OCI-LY1 (cell line): ENCODE data around the gene KPNA3.

Source experiments
- H2AFZ ChIP-seq: fragments of 200-600 bp; sonication (generic), shearing (Covaris generic); 2 replicates; pipeline ENCODE4 v1.6.0; 2014; ENCODE audit warnings: antibody characterized with exemption, mild to moderate bottlenecking, low read length
- H3F3A ChIP-seq: fragments of 200-600 bp; sonication (generic), shearing (Covaris generic); 2 replicates; pipeline ENCODE4 v1.6.0; 2014; ENCODE audit warnings: mild to moderate bottlenecking, antibody characterized with exemption, low read length, moderate library complexity; ENCODE audit not compliant: insufficient read depth
- H3K27ac ChIP-seq: fragments of 200-600 bp; sonication (generic); 2 replicates; pipeline ENCODE4 v1.5.1; 2014; ENCODE audit warnings: low read length, mixed run types, mild to moderate bottlenecking, low read depth; ENCODE audit not compliant: poor library complexity, severe bottlenecking
- H3K27me3 ChIP-seq: fragments of 200-600 bp; sonication (generic); 2 replicates; pipeline ENCODE4 v1.6.0; 2014; ENCODE audit warnings: antibody characterized with exemption, mild to moderate bottlenecking, low read length, moderate library complexity; ENCODE audit not compliant: insufficient read depth
- H3K36me3 ChIP-seq: fragments of 200-600 bp; sonication (generic); 2 replicates; pipeline ENCODE4 v1.6.1; 2014; ENCODE audit warnings: mild to moderate bottlenecking, antibody characterized with exemption, low read length, moderate library complexity, mixed read lengths; ENCODE audit not compliant: insufficient read depth
- H3K4me1 ChIP-seq: fragments of 200-600 bp; sonication (generic); 2 replicates; pipeline ENCODE4 v1.5.1; 2014; ENCODE audit warnings: mild to moderate bottlenecking, low read length, moderate library complexity; ENCODE audit not compliant: insufficient read depth, severe bottlenecking
- H3K4me2 ChIP-seq: fragments of 200-600 bp; sonication (generic), shearing (Covaris generic); 2 replicates; pipeline ENCODE4 v1.6.1; 2014; ENCODE audit warnings: low read length
- H3K4me3 ChIP-seq: fragments of 200-600 bp; sonication (generic); 2 replicates; pipeline ENCODE4 v1.5.1; 2014; ENCODE audit warnings: low read length, low read depth, mild to moderate bottlenecking, mixed read lengths; ENCODE audit not compliant: poor library complexity, severe bottlenecking
- H3K79me2 ChIP-seq: fragments of 200-600 bp; shearing (Covaris generic); 2 replicates; pipeline ENCODE4 v1.6.1; 2016; ENCODE audit warnings: mixed run types, low read length, mixed read lengths; ENCODE audit not compliant: insufficient read depth
- H3K9ac ChIP-seq: fragments of 200-600 bp; sonication (generic), shearing (Covaris generic); 2 replicates; pipeline ENCODE4 v1.6.1; 2014; ENCODE audit warnings: mild to moderate bottlenecking, low read length, mixed read lengths
- H3K9me2 ChIP-seq: fragments of 200-600 bp; sonication (generic), shearing (Covaris generic); 2 replicates; pipeline ENCODE4 v1.6.1; 2014; ENCODE audit warnings: low read depth, mild to moderate bottlenecking, low read length, mixed read lengths
- H3K9me3 ChIP-seq: fragments of 200-600 bp; shearing (Covaris generic); 2 replicates; pipeline ENCODE4 v1.6.1; 2014; ENCODE audit warnings: low read length, mixed read lengths
- H4K20me1 ChIP-seq: fragments of 200-600 bp; sonication (generic), shearing (Covaris generic); 2 replicates; pipeline ENCODE4 v1.6.0; 2016; ENCODE audit warnings: mild to moderate bottlenecking, low read length; ENCODE audit not compliant: insufficient read depth
- CTCF ChIP-seq: fragments of 200-600 bp; sonication (generic), shearing (Covaris generic); IDR thresholded peaks from 2 replicates; pipeline ENCODE4 v1.5.1; 2017; ENCODE audit warnings: mild to moderate bottlenecking, antibody characterized with exemption, low read length, moderate library complexity, mixed read lengths
- EZH2 ChIP-seq: fragments of 200-600 bp; sonication (generic), shearing (Covaris generic); IDR thresholded peaks from 2 replicates; pipeline ENCODE4 v1.8.0; 2017; ENCODE audit warnings: borderline replicate concordance, mixed run types, mild to moderate bottlenecking, antibody characterized with exemption, low read length, moderate library complexity, mixed read lengths

KPNA3 gene

GRCh38 chr13:49802426-49802825 is 9.9 kb upstream of the KPNA3 start:
- Histone ChIP-seq H3K27me3 (no peaks in the 10 kb centered on the region), H3F3A (no peaks in the 10 kb centered on the region), H3K27ac (no peak overlapping the region), H3K4me1 (no peaks in the 10 kb centered on the region), H4K20me1 (no peaks in the 10 kb centered on the region), H3K9ac (no peak overlapping the region), H2AFZ (no peak overlapping the region), H3K79me2 (no peaks in the 10 kb centered on the region), H3K4me3 (no peak overlapping the region), H3K9me3 (no peaks in the 10 kb centered on the region), H3K4me2 (no peak overlapping the region), H3K36me3 (no peaks in the 10 kb centered on the region), H3K9me2 (no peaks in the 10 kb centered on the region)
- TF ChIP-seq EZH2 (no peak), CTCF (no peak)

- no peaks in the 10 kb centered on the region for H3K27me3 ChIP-seq
- H3K4me2 ChIP-seq = peak overlapping the region; percentile 84
Observed at GRCh38 chr13:49791711-49792549, 552 bp downstream of the KPNA3 start.

GRCh38 chr13:49791315-49791710 is 1.2 kb downstream of the KPNA3 start:
- no peaks in the 10 kb centered on the region for H3K27me3 ChIP-seq
- peak overlapping the region; percentile 72 for H3K4me3 ChIP-seq
- H3K36me3 ChIP-seq = peaks cover 11% of the 10 kb centered on the region; the same call in 1 of the 2 replicates
- peaks cover 26% of the 10 kb centered on the region for H3K4me1 ChIP-seq
- H3K9ac ChIP-seq = peak overlapping the region; percentile 74
- no peak overlapping the region for H2AFZ ChIP-seq
- H3K9me3 ChIP-seq = no peaks in the 10 kb centered on the region
- peaks cover 54% of the 10 kb centered on the region for H3K79me2 ChIP-seq
- peak overlapping the region; percentile 92 for H3K27ac ChIP-seq
- peak overlapping the region; percentile 84 for H3K4me2 ChIP-seq
- TF ChIP-seq EZH2 = no peak
- peak; percentile 53 for TF ChIP-seq CTCF
- no peaks in the 10 kb centered on the region for H3F3A ChIP-seq
- no peaks in the 10 kb centered on the region for H4K20me1 ChIP-seq
- H3K9me2 ChIP-seq = no peaks in the 10 kb centered on the region

More at GRCh38 chr13:49791711-49792549, 552 bp downstream of the KPNA3 start:
- no peak overlapping the region for H2AFZ ChIP-seq
- no peaks in the 10 kb centered on the region for H3K9me3 ChIP-seq
- no peaks in the 10 kb centered on the region for H3F3A ChIP-seq
- H3K4me3 ChIP-seq = peak overlapping the region; percentile 72
- peaks cover 26% of the 10 kb centered on the region for H3K4me1 ChIP-seq
- H3K27ac ChIP-seq = peak overlapping the region; percentile 92
- peaks cover 11% of the 10 kb centered on the region; the same call in 1 of the 2 replicates for H3K36me3 ChIP-seq
- TF ChIP-seq CTCF (no peak), EZH2 (no peak)
- H3K9me2 ChIP-seq = no peaks in the 10 kb centered on the region
- peaks cover 48% of the 10 kb centered on the region for H3K79me2 ChIP-seq
- no peaks in the 10 kb centered on the region for H4K20me1 ChIP-seq
- peak overlapping the region; percentile 74 for H3K9ac ChIP-seq
